Kidney tubule cell (primary cell): ENCODE results near the gene DPH7.
"Not testable (repeated sequence)": the region's sequence is repeated elsewhere in the genome, so short reads cannot be mapped to it uniquely, and the experiment has no call there.

Experiments
- DNase-seq: peaks from one replicate; pipeline ENCODE4 v3.0.0-alpha.2; 2018; ENCODE audit warnings: low spot score

Gene DPH7

GRCh38 chr9:137580209-137580953, 1.7 kb upstream of the DPH7 start:
- DNase-seq: no peak

GRCh38 chr9:137579259-137579604, 507 bp upstream of the DPH7 start:
- no peak for DNase-seq

GRCh38 chr9:137575716-137576411, 2.9 kb downstream of the DPH7 start:
- DNase-seq: no peak

GRCh38 chr9:137575364-137575715, 3.4 kb downstream of the DPH7 start:
- no peak for DNase-seq

GRCh38 chr9:137574192-137574591, 4.5 kb downstream of the DPH7 start:
- DNase-seq: no peak

- DNase-seq: no peak
These were observed 8.2 kb downstream of the DPH7 start for GRCh38 chr9:137570566-137570965.

- no peak for DNase-seq
These were observed 9.0 kb downstream of the DPH7 start for GRCh38 chr9:137569609-137570203.

- DNase-seq: not testable (repeated sequence)
These were observed 10.3 kb downstream of the DPH7 start for GRCh38 chr9:137568445-137568844.

GRCh38 chr9:137564817-137565411, 13.8 kb downstream of the DPH7 start:
- DNase-seq: no peak

- no peak for DNase-seq
These were observed 14.6 kb downstream of the DPH7 start for GRCh38 chr9:137564134-137564533.

- DNase-seq: no peak
These were observed 20.6 kb downstream of the DPH7 start for GRCh38 chr9:137558127-137558526.

- peak; percentile 23 for DNase-seq
These were observed 22.5 kb downstream of the DPH7 start for GRCh38 chr9:137556069-137556838.

- no peak for DNase-seq
These were observed 23.5 kb downstream of the DPH7 start for GRCh38 chr9:137555179-137555578.

- no peak for DNase-seq
These were observed 24.4 kb downstream of the DPH7 start for GRCh38 chr9:137554349-137554748.

- not testable (repeated sequence) for DNase-seq
These were observed 25.1 kb downstream of the DPH7 start for GRCh38 chr9:137553654-137554053.

GRCh38 chr9:137552022-137552768, 26.5 kb downstream of the DPH7 start:
- DNase-seq: peak; percentile 42

- peak; percentile 91 for DNase-seq
These were observed 27.3 kb downstream of the DPH7 start, which contains the start of gene MRPL41 for GRCh38 chr9:137551264-137552021. Gene MRPL41 (plus strand): TSS chr9:137551879. CDS start chr9:137552082, 203 bp downstream.

- DNase-seq: not testable (repeated sequence)
These were observed 27.8 kb downstream of the DPH7 start for GRCh38 chr9:137550958-137551263.

- peak; percentile 76 for DNase-seq
These were observed 28.5 kb downstream of the DPH7 start, which contains the start of gene PNPLA7 for GRCh38 chr9:137550231-137550621. Gene PNPLA7 (minus strand): TSS chr9:137550402. CDS start chr9:137550197, 205 bp downstream.

- no peak for DNase-seq
These were observed 30.8 kb downstream of the DPH7 start for GRCh38 chr9:137547687-137548543.
